Neutrophil (primary cell): ENCODE results near the gene ZG16.

Experiments
- H3K27ac ChIP-seq: fragments of 200-600 bp; sonication (generic); 2 replicates; pipeline ENCODE4 v1.5.1; 2016; ENCODE audit warnings: mild to moderate bottlenecking, moderate library complexity
- H3K27me3 ChIP-seq: fragments of 200-600 bp; sonication (generic); 2 replicates; pipeline ENCODE4 v1.6.0; 2016; ENCODE audit warnings: mild to moderate bottlenecking
- H3K36me3 ChIP-seq: fragments of 200-600 bp; sonication (generic); 2 replicates; pipeline ENCODE4 v1.5.1; 2017
- H3K4me1 ChIP-seq, 2 experiments: fragments of 200-600 bp in 1 of 2; sonication (generic) in 1 of 2; 1 replicate in 1 of 2; 2 replicates in 1 of 2; pipeline versions ENCODE4 v1.5.1 to v1.6.1; 2013 to 2016; ENCODE audit warnings: low read depth in 1 of 2, low read length in 1 of 2, mild to moderate bottlenecking in 1 of 2, moderate library complexity in 1 of 2; ENCODE audit not compliant: control insufficient read depth in 1 of 2, insufficient read depth in 1 of 2
- H3K4me3 ChIP-seq, 2 experiments: fragments of 200-600 bp in 1 of 2; sonication (generic) in 1 of 2; 1 replicate in 1 of 2; 2 replicates in 1 of 2; pipeline ENCODE4 v1.5.1; 2013 to 2016; ENCODE audit warnings: low read depth in 1 of 2, low read length in 1 of 2, mild to moderate bottlenecking in 1 of 2, moderate library complexity in 1 of 2
- H3K9me3 ChIP-seq: fragments of 200-600 bp; sonication (generic); 2 replicates; pipeline ENCODE4 v1.5.1; 2016
- CTCF ChIP-seq: fragments of 200-600 bp; sonication (generic); IDR thresholded peaks from 2 replicates; pipeline ENCODE4 v1.5.1; 2016; ENCODE audit warnings: antibody characterized with exemption

ZG16 gene

GRCh38 chr16:29806099-29806579 lies 28.1 kb downstream of the ZG16 start, which contains the start of gene MAZ:
Gene MAZ, plus strand, starts transcription at chr16:29806529. Its CDS starts 173 bp downstream, at chr16:29806702.
- H3K4me3 ChIP-seq, result peak within 1 kb of the TSS; percentile 95 to 97
- TF ChIP-seq CTCF, result no peak
- no peaks in the 10 kb centered on the region for H3K9me3 ChIP-seq
- H3K4me1 ChIP-seq, result peaks cover 45 to 51% of the 10 kb centered on the region in 2 experiments
- peak within 1 kb of the TSS; percentile 99 for H3K27ac ChIP-seq
- peaks cover 21% of the 10 kb centered on the region for H3K36me3 ChIP-seq
- H3K27me3 ChIP-seq, result peaks cover under 1% of the 10 kb centered on the region

GRCh38 chr16:29806641-29807425 lies 28.8 kb downstream of the ZG16 start:
- H3K36me3 ChIP-seq, result peaks cover 21% of the 10 kb centered on the region
- no peak for TF ChIP-seq CTCF

GRCh38 chr16:29807426-29808218 lies 29.6 kb downstream of the ZG16 start:
- Histone ChIP-seq H3K36me3 (peaks cover 21% of the 10 kb centered on the region), H3K27me3 (peaks cover 16% of the 10 kb centered on the region), H3K9me3 (no peaks in the 10 kb centered on the region), H3K4me1 (peaks cover 59 to 64% of the 10 kb centered on the region in 2 experiments), H3K4me3 (peak overlapping the region; percentile 67 to 74), H3K27ac (peak overlapping the region; percentile 93)
- TF ChIP-seq CTCF, result peak; percentile 80

More at GRCh38 chr16:29806641-29807425, 28.8 kb downstream of the ZG16 start:
- Histone ChIP-seq H3K9me3 (no peaks in the 10 kb centered on the region), H3K4me3 (peak overlapping the region; percentile 67 to 74), H3K27me3 (peaks cover 8% of the 10 kb centered on the region), H3K4me1 (peaks cover 52 to 57% of the 10 kb centered on the region in 2 experiments), H3K27ac (peak overlapping the region; percentile 93)

GRCh38 chr16:29808219-29808900 lies 30.3 kb downstream of the ZG16 start:
- Histone ChIP-seq H3K4me3 (peak overlapping the region; percentile 67 to 74), H3K27ac (peak overlapping the region; percentile 93), H3K9me3 (no peaks in the 10 kb centered on the region), H3K27me3 (peaks cover 23% of the 10 kb centered on the region), H3K4me1 (peaks cover 59 to 64% of the 10 kb centered on the region in 2 experiments), H3K36me3 (peaks cover 21% of the 10 kb centered on the region)
- no peak for TF ChIP-seq CTCF
